OCI-LY3 (cell line): ENCODE measurements around the gene PSMC5.

ENCODE experiments used
- CTCF ChIP-seq: fragments of 200-600, 300-600 bp; sonication (generic); IDR thresholded peaks from 2 replicates; pipeline ENCODE4 v1.5.1; 2014; ENCODE audit warnings: antibody characterized with exemption, low read length, low read depth
- EZH2phosphoT487 ChIP-seq: fragments of 200-600 bp; shearing (Covaris generic); IDR thresholded peaks from 2 replicates; pipeline ENCODE4 v1.6.1; 2018; ENCODE audit warnings: antibody characterized with exemption, mixed run types, low read depth

- no peak for TF ChIP-seq CTCF
- no peak for TF ChIP-seq EZH2phosphoT487
These were observed 15.5 kb downstream of the PSMC5 start, which contains the start of gene SMARCD2 for GRCh38 chr17:63842540-63843386.
